Measurements from ENCODE around the gene TRIM2.

TRIM2 gene

GRCh38 chr4:153210727-153211126 is 6.5 kb downstream of the TRIM2 start:
- Histone ChIP-seq H3K36me3 (replicated peaks; ENCODE audit: insufficient read depth, low read length) (no peaks in the 10 kb centered on the region), H3K27ac (ENCODE audit: low read length) (no peak overlapping the region), H3K4me1 (ENCODE audit: low read length) (no peaks in the 10 kb centered on the region), H3K4me2 (ENCODE audit: low read depth, low read length) (no peak overlapping the region), H3K4me3 (ENCODE audit: low read length) (no peak overlapping the region), H3K9me2 (replicated peaks; ENCODE audit: insufficient read depth, low read length) (no peaks in the 10 kb centered on the region), H3K9me3 (replicated peaks; ENCODE audit: insufficient read depth, low read length) (no peaks in the 10 kb centered on the region), H3F3A (ENCODE audit: insufficient read depth, low read length) (no peaks in the 10 kb centered on the region), H4K20me1 (ENCODE audit: insufficient read depth, low read length) (no peaks in the 10 kb centered on the region), H3K27me3 (replicated peaks; ENCODE audit: insufficient read depth, low read length) (no peaks in the 10 kb centered on the region), H3K79me2 (ENCODE audit: low read length) (no peaks in the 10 kb centered on the region), H3K9ac (ENCODE audit: low read length) (no peak overlapping the region), H2AFZ (ENCODE audit: low read length) (no peak overlapping the region)
- DNase-seq, result no peak
- TF ChIP-seq EZH2 (optimal IDR thresholded peaks at IDR 0.05; ENCODE audit: low read depth, low read length), result no peak
- TF ChIP-seq CTCF (IDR thresholded peaks at IDR 0.05; ENCODE audit: low read length), result no peak
- no peak for TF ChIP-seq EZH2phosphoT487 (IDR thresholded peaks at IDR 0.05; ENCODE audit: low read length)

- Histone ChIP-seq H4K20me1 (ENCODE audit: insufficient read depth, low read length) (no peaks in the 10 kb centered on the region), H3K79me2 (ENCODE audit: low read length) (no peaks in the 10 kb centered on the region), H3K4me2 (ENCODE audit: low read depth, low read length) (no peak overlapping the region), H3F3A (ENCODE audit: insufficient read depth, low read length) (no peaks in the 10 kb centered on the region), H2AFZ (ENCODE audit: low read length) (no peak overlapping the region), H3K36me3 (replicated peaks; ENCODE audit: insufficient read depth, low read length) (no peaks in the 10 kb centered on the region), H3K9me2 (replicated peaks; ENCODE audit: insufficient read depth, low read length) (no peaks in the 10 kb centered on the region), H3K27me3 (replicated peaks; ENCODE audit: insufficient read depth, low read length) (no peaks in the 10 kb centered on the region), H3K9ac (ENCODE audit: low read length) (no peak overlapping the region), H3K27ac (ENCODE audit: low read length) (no peak overlapping the region), H3K9me3 (replicated peaks; ENCODE audit: insufficient read depth, low read length) (no peaks in the 10 kb centered on the region), H3K4me3 (ENCODE audit: low read length) (no peak overlapping the region), H3K4me1 (ENCODE audit: low read length) (no peaks in the 10 kb centered on the region)
- TF ChIP-seq CTCF (IDR thresholded peaks at IDR 0.05; ENCODE audit: low read length), result no peak
- DNase-seq, result no peak
Measured at GRCh38 chr4:153211986-153212728, 7.9 kb downstream of the TRIM2 start.

- Histone ChIP-seq H3K9me3 (replicated peaks; ENCODE audit: insufficient read depth, low read length) (no peaks in the 10 kb centered on the region), H3K36me3 (replicated peaks; ENCODE audit: insufficient read depth, low read length) (no peaks in the 10 kb centered on the region), H3K27ac (ENCODE audit: low read length) (no peak overlapping the region), H3K4me3 (ENCODE audit: low read length) (no peak overlapping the region), H3K9me2 (replicated peaks; ENCODE audit: insufficient read depth, low read length) (no peaks in the 10 kb centered on the region), H3F3A (ENCODE audit: insufficient read depth, low read length) (no peaks in the 10 kb centered on the region), H3K4me2 (ENCODE audit: low read depth, low read length) (no peak overlapping the region), H4K20me1 (ENCODE audit: insufficient read depth, low read length) (no peaks in the 10 kb centered on the region), H3K79me2 (ENCODE audit: low read length) (no peaks in the 10 kb centered on the region), H3K27me3 (replicated peaks; ENCODE audit: insufficient read depth, low read length) (no peaks in the 10 kb centered on the region), H2AFZ (ENCODE audit: low read length) (no peak overlapping the region), H3K4me1 (ENCODE audit: low read length) (no peaks in the 10 kb centered on the region), H3K9ac (ENCODE audit: low read length) (no peak overlapping the region)
- TF ChIP-seq EZH2 (optimal IDR thresholded peaks at IDR 0.05; ENCODE audit: low read depth, low read length), result no peak
- no peak for TF ChIP-seq CTCF (IDR thresholded peaks at IDR 0.05; ENCODE audit: low read length)
- no peak for TF ChIP-seq EZH2phosphoT487 (IDR thresholded peaks at IDR 0.05; ENCODE audit: low read length)
- no peak for DNase-seq
Measured at GRCh38 chr4:153212736-153213135, 8.5 kb downstream of the TRIM2 start.
